ENCODE data around the gene PAX4.
A peak's percentile ranks its signal among the peaks of the same experiment; 100 is the strongest.

PAX4 gene

DNA sequence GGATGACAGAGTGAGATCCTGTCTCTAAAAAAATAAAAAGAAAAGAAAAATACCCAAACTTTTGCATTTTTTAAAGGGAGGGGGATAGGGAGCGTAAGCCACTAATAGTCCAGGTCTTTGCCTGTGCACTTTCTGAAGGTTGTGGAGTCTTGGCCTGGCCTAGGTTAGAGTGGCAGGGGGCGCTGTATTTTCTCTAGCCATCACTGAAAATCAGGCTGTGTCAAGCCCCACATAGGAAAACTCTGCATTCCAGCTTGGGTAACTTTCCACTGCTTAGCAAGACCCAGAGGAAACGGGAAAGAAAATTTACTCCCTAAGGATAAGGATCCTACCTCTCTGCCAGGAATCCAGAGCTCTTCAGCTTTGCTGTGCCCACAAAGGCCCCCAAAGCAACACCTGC lies 10.5 kb upstream of the PAX4 start:
- DNase-seq (ENCODE audit: low spot score), result no peak

DNA sequence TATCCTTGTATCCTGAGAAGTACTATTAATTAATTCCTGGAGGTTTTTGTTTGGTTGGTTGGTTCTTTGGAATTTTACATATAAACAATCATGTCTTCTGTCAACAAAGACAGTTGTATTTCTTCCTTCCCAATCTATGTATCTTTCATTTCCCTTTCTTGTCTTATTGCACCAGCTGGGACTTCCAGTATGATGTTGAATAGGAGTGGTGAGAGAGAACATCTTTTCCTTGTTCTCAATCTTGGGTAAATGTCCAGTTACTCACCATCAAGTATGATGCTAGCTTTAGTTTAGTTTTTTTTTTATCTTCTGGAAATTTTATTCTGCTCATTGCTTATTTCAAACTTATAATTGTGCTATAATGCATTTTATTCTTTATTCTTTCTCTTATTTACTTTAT lies 7.4 kb upstream of the PAX4 start:
- DNase-seq (ENCODE audit: low spot score), result no peak

DNA sequence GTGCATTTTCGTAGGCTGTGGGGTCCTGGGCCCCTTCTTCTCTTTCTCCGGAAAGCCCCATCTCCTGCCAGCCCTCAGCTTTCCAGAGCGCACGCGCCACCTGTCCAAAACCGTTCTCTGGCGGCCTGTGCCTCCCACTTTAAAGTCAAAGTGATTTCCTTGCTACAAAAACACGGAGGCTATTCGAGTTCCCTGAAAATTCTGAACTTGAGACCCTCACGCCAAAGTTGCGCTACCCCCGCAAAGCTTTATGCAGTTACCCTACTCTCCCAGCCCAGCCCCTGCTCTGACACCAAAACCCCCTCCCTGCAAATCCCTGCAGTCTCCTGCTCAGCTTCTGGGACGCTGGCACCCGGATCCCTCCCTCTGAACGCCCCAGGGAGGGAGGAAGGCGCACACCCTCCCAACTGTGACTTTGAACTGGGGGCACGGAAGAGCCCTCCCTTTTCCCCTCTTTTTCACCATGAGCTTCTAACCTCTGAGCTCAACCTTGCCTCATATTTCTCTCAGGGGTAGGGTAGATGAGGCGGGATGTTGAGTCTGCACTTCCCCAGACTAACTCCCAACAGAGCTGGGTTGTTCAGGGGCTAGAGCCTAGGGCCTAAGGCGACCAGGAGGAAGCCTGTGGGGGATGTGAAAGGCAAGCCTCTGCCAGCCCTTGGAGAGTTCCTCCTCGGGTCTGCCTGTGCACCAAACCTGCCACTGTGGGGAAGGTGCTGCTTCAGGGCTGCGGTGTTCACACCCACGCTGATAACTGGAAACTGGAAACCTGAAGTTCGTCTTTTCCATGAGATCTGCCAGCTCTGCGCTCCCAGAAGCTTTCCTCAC lies 2.7 kb upstream of the PAX4 start:
- no peak for DNase-seq (ENCODE audit: low spot score)

DNA sequence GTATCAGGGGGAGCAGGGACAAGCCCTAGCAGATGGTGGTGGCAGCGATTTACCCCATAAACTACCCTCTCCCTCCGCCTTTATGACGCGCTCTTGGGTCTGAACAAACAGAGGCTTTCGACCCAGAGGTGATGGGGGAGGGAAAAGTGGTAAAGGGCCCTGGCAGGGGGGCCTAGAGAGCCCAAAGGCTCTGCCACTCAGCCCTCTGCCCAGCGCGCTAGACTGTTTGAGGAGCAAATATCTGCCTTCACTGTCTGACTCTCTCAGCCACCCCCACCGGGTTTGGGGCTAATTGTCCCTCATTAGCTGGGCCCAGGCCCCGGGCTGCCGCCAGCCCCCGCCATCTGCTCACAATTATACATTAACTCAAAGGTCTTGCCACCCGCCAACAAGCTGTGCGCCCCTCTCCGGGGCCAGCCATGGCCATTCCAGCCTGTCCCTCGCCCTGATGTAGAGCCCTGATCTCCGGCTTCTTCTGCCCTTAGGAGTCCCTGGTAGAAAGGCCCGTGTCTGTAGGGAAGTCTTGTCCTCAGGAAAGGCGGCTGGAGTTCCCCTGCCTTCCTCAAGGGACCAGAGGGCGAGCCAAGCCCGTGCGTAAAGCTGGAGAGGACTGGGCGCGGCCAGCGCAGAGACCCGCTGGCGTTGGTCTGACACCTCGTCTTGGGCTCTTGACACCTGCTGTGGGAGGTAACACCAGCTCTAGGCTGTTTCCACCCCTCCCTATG lies 1.9 kb upstream of the PAX4 start:
- no peak for DNase-seq (ENCODE audit: low spot score)

DNA sequence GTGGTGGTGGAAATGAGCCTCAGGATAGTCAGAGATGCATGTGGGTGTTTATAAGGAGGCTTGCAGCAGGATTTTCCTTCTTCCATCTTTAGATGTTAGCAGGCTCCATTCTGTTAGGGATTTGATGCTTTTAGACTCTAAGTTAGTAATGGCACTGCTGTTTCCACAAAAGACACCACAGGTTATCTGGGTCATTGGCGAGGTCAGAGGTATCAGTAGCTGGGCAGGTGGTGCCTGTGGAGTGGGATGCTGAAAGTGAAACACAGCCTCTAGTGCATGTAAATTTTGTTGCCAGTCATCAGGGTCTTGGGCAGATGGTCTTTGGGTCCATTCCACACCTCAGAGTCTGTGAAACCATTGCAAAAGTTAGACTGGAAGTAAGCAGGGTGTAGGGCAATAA lies 833 bp upstream of the PAX4 start:
- no peak for DNase-seq (ENCODE audit: low spot score)

DNA sequence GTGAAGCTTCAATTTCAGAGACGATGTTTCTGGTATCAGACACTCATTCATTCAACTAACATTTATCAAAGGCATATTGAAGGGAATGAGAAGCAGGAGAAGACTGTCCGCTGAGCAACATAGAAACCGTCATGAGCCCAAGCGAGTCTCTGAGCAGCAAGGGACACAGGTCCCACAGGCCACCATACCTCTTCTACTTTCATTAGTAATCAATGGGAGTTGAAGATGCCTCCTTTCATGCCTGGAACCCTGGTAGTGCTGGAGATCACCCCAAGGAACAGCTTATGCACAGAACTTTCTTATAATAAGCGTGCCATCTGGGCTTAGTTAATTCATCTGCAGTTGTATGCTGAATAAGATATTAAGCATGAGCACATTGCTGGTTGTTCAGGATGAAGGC lies 1.2 kb downstream of the PAX4 start:
- no peak for DNase-seq (ENCODE audit: low spot score)

DNA sequence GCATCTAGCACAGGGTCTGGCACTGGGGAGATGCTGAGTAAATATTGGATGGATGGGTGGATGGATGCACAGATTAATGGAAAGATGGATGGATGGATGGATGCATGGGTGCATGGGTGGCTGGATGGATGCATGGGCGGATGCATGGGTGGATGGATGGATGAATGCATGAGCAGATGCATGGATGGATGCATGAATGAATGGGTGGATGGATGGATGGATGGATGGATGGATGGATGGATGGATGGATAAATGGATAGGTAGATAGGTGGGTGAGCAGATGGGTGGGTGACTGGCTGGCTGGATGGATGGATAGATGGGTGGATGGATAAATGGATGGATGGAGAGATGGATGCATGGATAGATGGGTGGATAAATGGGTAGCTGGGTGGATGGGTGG lies 5.7 kb downstream of the PAX4 start:
- DNase-seq (ENCODE audit: low spot score), result no peak

DNA sequence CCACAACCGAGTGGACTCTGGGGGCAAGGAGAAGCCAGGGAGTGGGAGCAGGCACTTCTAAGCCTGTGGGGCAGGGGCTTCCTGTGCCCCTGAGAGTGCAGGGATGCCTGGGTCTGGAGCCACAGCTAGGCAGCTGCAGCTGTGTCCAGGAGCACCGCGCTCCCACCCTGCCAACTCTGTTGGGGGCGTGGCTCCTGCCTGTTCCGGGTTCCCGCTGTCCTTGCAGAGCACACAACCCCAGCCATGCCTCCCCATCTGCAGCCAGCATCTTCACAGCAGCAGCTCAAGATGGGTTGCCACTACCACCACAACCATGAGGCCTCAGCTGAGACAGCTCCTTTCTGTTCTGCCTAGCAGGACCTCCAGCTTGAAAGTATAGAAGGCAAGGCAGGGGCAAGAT lies 8.6 kb downstream of the PAX4 start:
- DNase-seq (ENCODE audit: low spot score), result no peak

DNA sequence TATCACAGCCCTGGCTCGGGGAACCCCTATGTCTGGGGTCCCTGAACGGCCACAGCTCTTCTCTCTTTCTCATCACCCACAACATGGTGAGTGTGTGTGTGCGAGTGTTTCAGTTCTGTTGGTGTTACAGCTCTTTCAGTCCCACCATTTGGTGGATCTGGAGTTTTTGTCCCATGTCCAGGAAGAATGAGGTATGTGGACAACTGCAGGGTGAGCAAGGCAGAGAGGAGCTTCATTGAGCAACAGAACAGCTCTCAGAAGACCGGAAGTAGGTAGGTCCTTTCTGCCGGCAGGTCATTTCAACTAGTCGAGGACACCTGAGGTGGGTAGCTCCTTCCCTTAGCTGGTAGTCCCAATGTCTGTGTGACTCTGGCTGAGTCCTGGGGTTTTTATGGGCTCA lies 9.5 kb downstream of the PAX4 start:
- DNase-seq (ENCODE audit: low spot score), result no peak

DNA sequence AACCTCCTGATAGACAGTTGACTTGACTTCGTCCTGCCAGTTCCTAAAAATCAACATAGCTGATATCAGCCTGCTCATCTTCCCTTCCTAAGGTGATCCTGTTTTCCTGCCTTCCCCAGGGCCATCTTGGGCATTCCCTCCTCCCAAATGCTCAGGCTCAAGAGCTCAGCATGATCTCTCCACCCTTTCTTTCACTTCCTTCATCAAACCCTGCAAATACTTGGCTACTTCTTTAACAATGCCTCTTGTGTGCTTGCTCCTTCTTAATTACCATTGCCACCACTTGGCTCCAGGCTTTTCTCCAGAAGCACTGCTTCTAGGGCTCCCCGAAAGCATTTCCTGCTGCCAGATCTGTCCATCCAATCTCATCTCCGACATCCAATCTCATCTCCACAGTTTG lies 17.1 kb downstream of the PAX4 start:
- DNase-seq (ENCODE audit: low spot score), result no peak

DNA sequence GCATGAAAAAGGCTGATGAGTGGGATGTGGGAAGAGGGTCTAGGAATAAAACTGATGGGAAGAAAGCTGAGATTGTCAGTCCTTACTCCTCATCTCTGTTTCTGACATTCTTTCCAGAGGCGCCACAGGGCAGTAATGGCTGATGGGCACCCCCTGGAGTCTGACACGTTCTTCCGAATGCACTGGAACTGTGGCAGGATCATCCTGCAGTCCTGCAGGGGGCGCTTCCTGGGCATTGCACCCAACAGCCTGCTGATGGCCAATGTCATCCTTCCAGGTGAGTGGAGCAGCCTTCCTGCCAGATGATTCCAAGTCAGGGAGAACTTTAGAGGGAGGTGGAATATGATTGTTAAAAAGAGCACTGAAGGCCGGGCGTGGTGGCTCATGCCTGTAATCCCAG lies 19.6 kb downstream of the PAX4 start:
- no peak for DNase-seq (ENCODE audit: low spot score)

DNA sequence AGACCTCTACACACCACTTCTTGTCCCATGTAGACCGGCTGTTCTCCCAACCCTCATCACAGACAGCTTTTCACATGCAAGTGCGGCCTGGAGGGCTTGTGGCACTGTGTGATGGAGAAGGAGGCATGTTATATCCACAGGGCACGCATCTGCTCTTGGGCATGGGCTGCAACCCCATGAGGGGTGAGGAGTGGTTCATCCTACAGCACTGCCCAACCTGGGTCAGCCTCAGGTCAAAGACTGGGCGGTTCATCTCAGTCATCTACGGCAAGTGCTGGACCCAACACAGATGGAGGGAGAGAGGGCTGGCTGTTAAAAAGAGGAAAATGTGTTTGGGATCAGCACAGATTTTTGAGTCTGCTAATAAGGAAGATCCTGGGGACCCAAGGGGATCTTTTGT lies 22.2 kb downstream of the PAX4 start:
- DNase-seq (ENCODE audit: low spot score), result no peak

DNA sequence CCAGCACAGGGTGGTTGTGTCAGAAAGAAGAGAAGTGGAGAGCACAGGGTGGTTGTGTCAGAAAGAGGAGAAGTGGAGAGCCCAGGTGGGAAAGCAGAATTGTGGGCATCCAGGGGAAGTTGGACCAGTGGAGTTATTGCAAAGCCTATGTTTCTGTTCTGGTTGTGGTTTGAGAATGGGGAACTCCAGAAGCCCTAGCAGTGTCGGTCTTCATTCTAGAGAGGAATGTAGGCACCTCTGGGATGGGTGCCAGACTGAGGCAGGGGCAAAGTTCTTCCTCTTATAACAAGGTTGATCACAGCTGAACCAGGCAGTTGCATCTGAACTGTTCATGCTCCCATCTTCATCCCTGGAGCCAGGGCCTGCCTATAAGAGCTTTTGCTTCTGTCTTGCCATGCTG lies 23.5 kb downstream of the PAX4 start:
- no peak for DNase-seq (ENCODE audit: low spot score)

DNA sequence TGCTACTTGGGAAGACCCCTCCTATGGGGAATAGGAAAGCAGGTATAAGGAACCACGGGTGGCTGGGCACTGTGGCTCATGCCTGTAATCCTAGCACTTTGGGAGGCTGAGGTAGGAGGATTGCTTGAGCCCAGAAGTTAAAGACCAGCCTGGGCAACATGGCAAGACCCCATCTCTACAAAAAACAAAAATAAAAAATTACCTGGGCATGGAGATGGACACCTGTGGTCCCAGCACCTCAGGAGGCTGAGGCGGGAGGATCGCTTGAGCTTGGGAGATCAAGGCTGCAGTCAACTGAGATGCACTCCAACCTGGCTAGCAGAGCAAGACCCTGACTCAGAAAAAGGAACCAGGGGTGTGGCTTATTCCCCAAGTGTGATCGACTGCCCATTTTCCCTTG lies 25.4 kb downstream of the PAX4 start:
- no peak for DNase-seq (ENCODE audit: low spot score)

DNA sequence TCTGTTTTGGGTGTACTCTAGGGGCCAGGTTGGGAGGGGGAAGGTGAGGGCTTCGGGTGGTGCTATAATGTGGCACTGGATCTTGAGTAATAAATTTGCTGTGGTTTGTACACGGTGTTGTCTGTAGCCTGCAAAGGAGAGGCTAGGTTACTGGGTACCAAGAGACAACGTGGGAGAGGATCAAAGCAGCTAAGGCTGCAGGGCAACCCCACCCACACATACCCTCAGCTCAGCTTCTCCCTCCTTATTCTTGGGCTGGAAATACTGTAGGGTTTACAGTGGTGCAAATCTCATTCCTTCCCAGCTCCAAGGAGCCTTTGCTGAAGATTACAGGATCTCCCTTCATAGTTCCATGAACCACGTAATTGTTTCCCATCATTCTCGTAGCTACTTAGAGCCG lies 26.4 kb downstream of the PAX4 start:
- DNase-seq (ENCODE audit: low spot score), result no peak

DNA sequence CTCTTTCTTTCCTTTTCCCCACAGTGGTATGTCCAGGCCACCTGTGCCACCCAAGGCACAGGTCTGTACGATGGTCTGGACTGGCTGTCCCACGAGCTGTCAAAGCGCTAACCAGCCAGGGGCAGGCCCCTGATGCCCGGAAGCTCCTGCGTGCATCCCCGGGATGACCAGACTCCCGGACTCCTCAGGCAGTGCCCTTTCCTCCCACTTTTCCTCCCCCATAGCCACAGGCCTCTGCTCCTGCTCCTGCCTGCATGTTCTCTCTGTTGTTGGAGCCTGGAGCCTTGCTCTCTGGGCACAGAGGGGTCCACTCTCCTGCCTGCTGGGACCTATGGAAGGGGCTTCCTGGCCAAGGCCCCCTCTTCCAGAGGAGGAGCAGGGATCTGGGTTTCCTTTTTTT lies 26.8 kb downstream of the PAX4 start:
- DNase-seq (ENCODE audit: low spot score), result no peak

DNA sequence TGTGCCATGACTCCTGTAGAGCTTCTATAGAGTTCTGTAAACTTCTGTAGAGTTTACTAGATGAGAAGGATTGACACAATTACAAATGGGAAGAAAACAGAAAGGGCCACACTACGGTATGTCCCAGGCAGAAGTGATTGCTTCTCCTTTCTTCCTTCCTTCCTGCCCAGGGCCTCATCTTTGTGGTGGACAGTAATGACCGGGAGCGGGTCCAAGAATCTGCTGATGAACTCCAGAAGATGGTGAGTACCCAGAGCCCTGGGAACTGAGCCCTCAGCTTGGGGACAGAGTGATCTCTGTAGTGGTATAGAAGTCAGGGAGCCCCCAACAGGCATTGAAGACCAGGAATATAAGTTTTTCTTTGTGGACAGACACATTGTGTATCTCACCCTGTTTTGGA lies 28.0 kb downstream of the PAX4 start:
- no peak for DNase-seq (ENCODE audit: low spot score)

DNA sequence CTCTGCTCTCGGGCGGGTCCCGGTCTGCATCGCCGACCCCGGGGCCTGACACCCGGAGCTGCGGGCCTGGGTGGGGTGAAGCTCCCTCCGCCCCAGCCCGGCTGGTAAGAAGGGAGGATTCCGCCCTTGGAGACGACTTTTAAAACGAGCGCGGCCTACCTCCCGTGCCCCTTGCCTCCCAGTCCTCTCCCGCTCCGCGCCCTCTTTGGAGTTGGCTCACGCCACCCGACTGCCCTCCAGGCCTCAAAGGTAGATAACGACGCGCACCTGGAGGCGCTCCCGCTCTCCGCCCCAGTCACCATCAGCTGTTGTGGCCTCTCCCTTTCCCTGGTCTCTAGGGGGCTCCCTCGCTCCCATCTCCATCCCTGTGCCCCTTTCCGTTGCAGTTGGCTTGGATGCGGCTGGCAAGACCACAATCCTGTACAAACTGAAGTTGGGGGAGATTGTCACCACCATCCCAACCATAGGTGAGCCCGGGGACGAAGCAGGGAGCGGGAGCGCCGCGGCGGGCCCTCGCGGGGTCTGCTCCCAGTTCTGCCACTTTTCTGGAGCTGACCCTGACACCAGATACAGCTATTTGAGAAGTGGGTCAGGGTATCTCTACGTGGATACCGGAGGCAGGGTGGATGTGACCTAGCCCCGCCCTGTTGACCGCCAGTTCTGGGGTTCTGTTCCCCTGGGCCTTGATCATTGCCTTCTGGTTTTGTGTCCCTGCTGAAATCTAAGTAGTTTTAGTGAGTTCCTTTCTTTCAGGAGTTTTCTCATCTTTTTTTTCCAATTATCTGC lies 29.1 kb downstream of the PAX4 start:
- DNase-seq (ENCODE audit: low spot score), result peak; percentile 85

DNA sequence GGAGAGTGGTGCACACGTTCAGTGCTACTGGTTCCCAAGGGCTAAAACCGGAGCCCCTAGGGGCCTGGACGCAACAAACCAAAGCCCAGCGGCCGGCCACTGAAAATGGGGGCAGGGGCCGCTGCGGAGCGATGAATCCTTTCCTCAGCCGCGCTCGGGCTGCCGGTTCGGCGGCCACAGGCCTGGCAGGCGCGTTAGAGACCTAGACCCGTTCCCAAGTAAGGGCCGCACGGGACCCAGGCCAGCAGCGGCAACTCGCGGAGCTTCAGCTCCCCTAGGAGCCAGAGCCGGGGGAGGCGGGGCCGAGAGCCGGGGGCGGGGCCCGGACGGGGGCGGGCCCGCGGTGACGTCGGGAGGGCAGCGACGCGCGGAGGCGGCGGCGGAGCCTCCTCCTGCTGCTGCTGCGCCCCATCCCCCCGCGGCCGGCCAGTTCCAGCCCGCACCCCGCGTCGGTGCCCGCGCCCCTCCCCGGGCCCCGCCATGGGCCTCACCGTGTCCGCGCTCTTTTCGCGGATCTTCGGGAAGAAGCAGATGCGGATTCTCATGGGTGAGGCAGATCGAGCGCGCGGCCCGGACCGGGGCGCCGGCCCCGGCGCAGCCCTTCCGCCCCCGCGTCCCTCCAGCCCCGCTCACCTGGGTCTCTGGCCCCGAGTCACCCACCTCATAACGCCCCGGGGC lies 29.8 kb downstream of the PAX4 start, which contains the start of gene ARF5:
Gene ARF5 (plus strand): TSS at position 393 of the 678 bp plus-strand sequence. CDS start 88 bp downstream, at position 481.
- peak; percentile 99 for DNase-seq (ENCODE audit: low spot score)

DNA sequence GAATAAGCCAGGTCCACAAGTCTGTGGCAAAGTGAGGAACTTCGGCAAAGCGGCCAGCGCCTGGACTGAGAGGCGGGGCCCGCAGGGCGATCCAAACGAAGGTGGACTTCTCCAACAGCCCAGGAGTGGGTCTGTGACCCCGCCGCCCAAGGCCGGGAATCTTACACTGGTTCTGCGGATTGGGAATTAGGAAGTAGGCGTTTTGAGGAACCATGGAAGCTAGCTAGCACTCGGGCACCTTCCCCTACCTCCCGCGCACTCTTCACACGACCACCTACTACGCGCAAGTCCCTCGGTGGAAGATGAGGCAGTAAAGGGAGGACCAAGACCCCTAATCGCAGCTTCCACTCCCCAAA lies 30.3 kb downstream of the PAX4 start:
- no peak for DNase-seq (ENCODE audit: low spot score)

DNA sequence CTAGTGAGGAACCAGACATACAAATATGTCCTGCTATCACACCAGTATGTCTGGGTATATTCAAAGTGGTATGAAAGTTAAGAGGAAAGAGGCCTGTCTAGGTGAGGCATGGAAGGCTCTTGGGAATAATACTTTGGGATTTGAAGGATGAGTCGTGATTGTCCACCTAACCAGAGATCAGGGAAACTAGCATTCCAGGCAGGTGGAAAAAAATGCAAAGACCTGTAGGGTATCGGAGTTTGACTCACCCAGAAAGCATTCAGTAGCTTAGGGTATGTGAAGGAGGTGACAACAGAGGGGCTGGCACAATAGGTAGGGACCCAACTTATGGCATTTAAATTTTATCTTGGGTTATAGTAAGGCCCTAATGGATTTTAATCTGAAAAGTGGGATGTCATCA lies 31.6 kb downstream of the PAX4 start:
- DNase-seq (ENCODE audit: low spot score), result no peak

Data from GM03348 (cell line).